ENCODE data around the gene TMEM269.
A peak's percentile ranks its signal among the peaks of the same experiment; 100 is the strongest.

The TMEM269 gene

DNA sequence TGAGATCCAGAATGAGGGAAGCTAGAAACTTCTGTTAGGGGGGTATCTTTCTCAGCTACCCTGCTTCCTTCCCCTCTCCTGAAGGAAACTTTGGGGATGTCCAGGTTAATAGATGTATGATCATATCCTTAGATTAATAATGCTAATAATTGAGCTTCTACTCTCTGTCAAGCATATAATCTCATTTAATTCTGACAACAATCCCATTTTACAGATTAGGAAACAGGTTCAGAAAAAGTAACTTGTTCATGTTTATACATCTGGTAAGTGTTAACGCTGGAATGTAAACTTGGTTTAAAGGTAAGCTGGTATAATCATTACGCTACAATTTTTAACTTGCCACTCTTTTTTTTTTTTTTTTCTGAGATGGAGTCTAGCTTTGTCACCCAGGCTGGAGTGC, 1.7 kb upstream of the TMEM269 start:
- Mint-ChIP-seq H3K27me3 (ENCODE audit: low read depth, poor library complexity) (no peaks in the 10 kb centered on the region), H3K4me1 (peaks cover 10% of the 10 kb centered on the region), H3K9me3 (no peaks in the 10 kb centered on the region), H3K36me3 (ENCODE audit: low read depth) (peaks cover 54% of the 10 kb centered on the region), H3K4me3 (no peak overlapping the region), H3K27ac (no peak overlapping the region)
- DNase-seq: no peak
- TF ChIP-seq, protein P1, sequence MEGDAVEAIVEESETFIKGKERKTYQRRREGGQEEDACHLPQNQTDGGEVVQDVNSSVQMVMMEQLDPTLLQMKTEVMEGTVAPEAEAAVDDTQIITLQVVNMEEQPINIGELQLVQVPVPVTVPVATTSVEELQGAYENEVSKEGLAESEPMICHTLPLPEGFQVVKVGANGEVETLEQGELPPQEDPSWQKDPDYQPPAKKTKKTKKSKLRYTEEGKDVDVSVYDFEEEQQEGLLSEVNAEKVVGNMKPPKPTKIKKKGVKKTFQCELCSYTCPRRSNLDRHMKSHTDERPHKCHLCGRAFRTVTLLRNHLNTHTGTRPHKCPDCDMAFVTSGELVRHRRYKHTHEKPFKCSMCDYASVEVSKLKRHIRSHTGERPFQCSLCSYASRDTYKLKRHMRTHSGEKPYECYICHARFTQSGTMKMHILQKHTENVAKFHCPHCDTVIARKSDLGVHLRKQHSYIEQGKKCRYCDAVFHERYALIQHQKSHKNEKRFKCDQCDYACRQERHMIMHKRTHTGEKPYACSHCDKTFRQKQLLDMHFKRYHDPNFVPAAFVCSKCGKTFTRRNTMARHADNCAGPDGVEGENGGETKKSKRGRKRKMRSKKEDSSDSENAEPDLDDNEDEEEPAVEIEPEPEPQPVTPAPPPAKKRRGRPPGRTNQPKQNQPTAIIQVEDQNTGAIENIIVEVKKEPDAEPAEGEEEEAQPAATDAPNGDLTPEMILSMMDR (IDR thresholded peaks at IDR 0.05): no peak

GRCh38 chr1:42784547-42784945, 245 bp upstream of the TMEM269 start:
- no peaks in the 10 kb centered on the region for H3K27me3 Mint-ChIP-seq (ENCODE audit: low read depth, poor library complexity)

DNA sequence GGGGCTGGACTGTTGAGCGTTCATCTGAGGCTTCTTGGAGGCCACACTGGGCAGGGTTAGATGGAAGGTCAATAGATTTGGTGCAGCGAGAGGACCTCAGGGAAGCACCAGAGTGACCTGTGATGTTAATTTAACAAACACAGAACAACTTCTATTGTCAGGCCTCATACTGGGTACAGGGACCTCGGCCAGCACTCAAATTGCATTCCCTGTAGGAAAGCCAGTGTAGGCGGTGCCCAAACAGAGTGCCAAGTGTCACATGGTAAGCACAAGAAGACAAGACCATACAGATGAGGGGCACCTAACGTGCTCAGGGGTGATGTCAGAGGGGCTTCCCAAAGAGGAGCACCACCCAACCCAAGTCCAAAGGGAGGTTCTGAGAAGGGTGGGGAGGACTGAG, 1.3 kb downstream of the TMEM269 start:
- no peak for DNase-seq
- TF ChIP-seq, protein P1 (IDR thresholded peaks at IDR 0.05): no peak
- Mint-ChIP-seq H3K9me3 (no peaks in the 10 kb centered on the region), H3K4me1 (peaks cover 10% of the 10 kb centered on the region), H3K36me3 (ENCODE audit: low read depth) (peaks cover 28% of the 10 kb centered on the region), H3K27ac (peak overlapping the region; percentile 86), H3K4me3 (no peak overlapping the region), H3K27me3 (ENCODE audit: low read depth, poor library complexity) (no peaks in the 10 kb centered on the region)

More at GRCh38 chr1:42784547-42784945, 245 bp upstream of the TMEM269 start:
- DNase-seq: no peak
- H3K4me3 Mint-ChIP-seq: no peak overlapping the region
- H3K27ac Mint-ChIP-seq: peak overlapping the region; percentile 83
- TF ChIP-seq, protein P1 (IDR thresholded peaks at IDR 0.05): no peak
- H3K36me3 Mint-ChIP-seq (ENCODE audit: low read depth): peaks cover 44% of the 10 kb centered on the region
- no peaks in the 10 kb centered on the region for H3K9me3 Mint-ChIP-seq
- H3K4me1 Mint-ChIP-seq: peaks cover 10% of the 10 kb centered on the region

DNA sequence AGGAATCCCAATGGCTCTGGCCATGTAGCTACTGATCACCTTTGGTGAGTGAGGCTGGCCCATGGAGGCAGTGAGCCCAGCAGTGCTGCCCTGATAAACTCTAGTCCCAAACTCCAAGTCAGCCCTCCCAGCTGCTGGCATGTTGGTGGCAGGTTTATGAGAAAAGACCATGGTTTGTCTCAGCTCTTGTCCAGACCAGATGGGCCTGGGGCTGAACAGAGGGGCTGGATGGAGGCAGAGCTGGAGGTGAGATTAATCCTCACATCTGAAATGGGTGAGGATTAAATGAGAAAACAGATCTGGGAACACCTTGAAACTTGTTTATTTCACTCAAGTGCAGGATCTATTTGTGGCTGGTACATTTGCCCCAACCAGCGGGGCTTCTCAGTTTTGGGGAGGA, 3.2 kb downstream of the TMEM269 start:
- H3K4me1 Mint-ChIP-seq: peaks cover 10% of the 10 kb centered on the region
- DNase-seq: no peak
- no peak overlapping the region for H3K4me3 Mint-ChIP-seq
- TF ChIP-seq, protein P1 (IDR thresholded peaks at IDR 0.05): no peak
- peak overlapping the region; percentile 45 for H3K27ac Mint-ChIP-seq
- peaks cover 17% of the 10 kb centered on the region for H3K36me3 Mint-ChIP-seq (ENCODE audit: low read depth)
- H3K9me3 Mint-ChIP-seq: no peaks in the 10 kb centered on the region
- no peaks in the 10 kb centered on the region for H3K27me3 Mint-ChIP-seq (ENCODE audit: low read depth, poor library complexity)

DNA sequence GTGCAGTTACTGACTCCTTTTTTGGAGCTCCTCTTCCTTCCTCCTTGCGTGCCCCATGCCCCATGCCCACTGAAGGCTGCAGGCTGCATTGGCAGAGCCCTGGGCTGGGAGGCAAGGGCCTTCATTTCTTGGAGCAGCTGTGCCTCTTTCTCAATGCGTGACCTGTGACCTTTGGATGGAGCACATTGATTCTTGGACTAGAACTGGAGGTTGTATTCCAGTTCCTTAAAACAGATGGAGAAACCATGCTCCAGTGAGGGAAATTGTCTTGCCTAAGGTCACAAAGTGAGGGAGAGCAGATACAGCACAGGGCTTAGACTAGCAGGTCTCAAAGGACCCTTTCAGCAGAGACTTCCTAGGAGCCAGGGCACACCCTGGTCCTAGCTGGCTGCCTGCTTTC, 9.0 kb downstream of the TMEM269 start:
- Mint-ChIP-seq H3K36me3 (ENCODE audit: low read depth) (no peaks in the 10 kb centered on the region), H3K27me3 (ENCODE audit: low read depth, poor library complexity) (no peaks in the 10 kb centered on the region), H3K9me3 (no peaks in the 10 kb centered on the region), H3K27ac (no peak overlapping the region), H3K4me1 (peaks cover 10% of the 10 kb centered on the region), H3K4me3 (no peak overlapping the region)
- no peak for DNase-seq
- TF ChIP-seq, protein P1 (IDR thresholded peaks at IDR 0.05): no peak

- Mint-ChIP-seq H3K27me3 (ENCODE audit: low read depth, poor library complexity) (no peaks in the 10 kb centered on the region), H3K9me3 (no peaks in the 10 kb centered on the region), H3K36me3 (ENCODE audit: low read depth) (peaks cover 3% of the 10 kb centered on the region), H3K4me3 (no peak overlapping the region), H3K27ac (peak overlapping the region; percentile 36), H3K4me1 (peaks cover 10% of the 10 kb centered on the region)
- DNase-seq: no peak
- TF ChIP-seq, protein P1 (IDR thresholded peaks at IDR 0.05): no peak
Observed at GRCh38 chr1:42797414-42797813, 12.6 kb downstream of the TMEM269 start.

Data from nephron progenitor cell (in vitro differentiated cells).